Naive thymus-derived CD4-positive, alpha-beta T cell (primary cell): ENCODE measurements around the gene PER1. TPM values are rescaled to one million over a fixed set of nuclear protein-coding genes. Genes with fewer than 3 reads are reported as not detected.

ENCODE experiments used
- ATAC-seq: fragments of 150-1000 bp; cut with Tn5 transposase; 2 replicates; pipeline ENCODE4 v1.10.0; 2021; ENCODE audit warnings: mild to moderate bottlenecking, moderate library complexity
- CTCF ChIA-PET: fragments of 350-600 bp; sonication (Branson Sonifier 250); formaldehyde crosslinking; loops from one replicate; lab custom pipeline; 2021; ENCODE audit warnings: antibody characterized with exemption; lab: Charles Lee
- POLR2A ChIA-PET: fragments of 350-600 bp; sonication (Branson Sonifier 250); formaldehyde crosslinking; loops from one replicate; lab custom pipeline; 2021; ENCODE audit warnings: antibody characterized with exemption, inconsistent platforms; lab: Charles Lee
- DNase-seq, 9 donors: peaks; one replicate each; pipeline versions ENCODE4 v3.0.0 to v3.0.0-alpha.2; 2020 to 2022; ENCODE audit warnings: mixed read lengths in 1 of 9
- H3K27ac ChIP-seq: one replicate; pipeline ENCODE4 v1.7.0; 2013; ENCODE audit warnings: mild to moderate bottlenecking, low read depth, low read length, moderate library complexity
- H3K27me3 ChIP-seq, 2 donors: one replicate each; pipeline ENCODE4 v1.7.0; 2013; ENCODE audit warnings: low read length in 2 of 2, mild to moderate bottlenecking in 2 of 2, moderate library complexity in 2 of 2; ENCODE audit not compliant: control insufficient read depth in 2 of 2, insufficient read depth in 2 of 2
- H3K36me3 ChIP-seq, 3 experiments: 1 replicate in 2 of 3; 2 replicates in 1 of 3; pipeline ENCODE4 v1.7.0; 2013; ENCODE audit warnings: low read length in 3 of 3, mild to moderate bottlenecking in 3 of 3, moderate library complexity in 1 of 3; ENCODE audit not compliant: insufficient read depth in 3 of 3, control insufficient read depth in 2 of 3
- H3K4me1 ChIP-seq, 2 donors: one replicate each; pipeline ENCODE4 v1.7.0; 2013; ENCODE audit warnings: low read length in 2 of 2, mild to moderate bottlenecking in 2 of 2, moderate library complexity in 1 of 2; ENCODE audit not compliant: control insufficient read depth in 2 of 2, insufficient read depth in 2 of 2
- H3K4me3 ChIP-seq: 2 replicates; pipeline ENCODE4 v1.7.0; 2013; ENCODE audit warnings: mild to moderate bottlenecking, low read length
- H3K9me3 ChIP-seq, 3 experiments: 1 replicate in 2 of 3; 2 replicates in 1 of 3; pipeline ENCODE4 v1.7.0; 2013; ENCODE audit warnings: low read length in 3 of 3; ENCODE audit not compliant: control insufficient read depth in 2 of 3
- H3K27ac Mint-ChIP-seq, 9 donors: one replicate each; pipeline ENCODE4 v1.8.0; 2020 to 2022; ENCODE audit warnings: mixed read lengths in 9 of 9, mild to moderate bottlenecking in 8 of 9, moderate library complexity in 5 of 9, inconsistent platforms in 2 of 9
- H3K27me3 Mint-ChIP-seq, 5 donors: one replicate each; pipeline ENCODE4 v1.8.0; 2021 to 2022; ENCODE audit warnings: mixed read lengths in 5 of 5, mild to moderate bottlenecking in 1 of 5
- H3K36me3 Mint-ChIP-seq, 5 donors: one replicate each; pipeline ENCODE4 v1.8.0; 2020 to 2022; ENCODE audit warnings: mixed read lengths in 5 of 5, mild to moderate bottlenecking in 3 of 5, inconsistent platforms in 1 of 5
- H3K4me1 Mint-ChIP-seq, 7 donors: one replicate each; pipeline ENCODE4 v1.8.0; 2020 to 2022; ENCODE audit warnings: mixed read lengths in 7 of 7, mild to moderate bottlenecking in 3 of 7, inconsistent platforms in 1 of 7
- H3K4me3 Mint-ChIP-seq, 10 donors: one replicate each; pipeline ENCODE4 v1.8.0; 2020 to 2022; ENCODE audit warnings: mild to moderate bottlenecking in 10 of 10, mixed read lengths in 10 of 10, moderate library complexity in 6 of 10, inconsistent platforms in 2 of 10
- H3K9me3 Mint-ChIP-seq, 11 donors: one replicate each; pipeline ENCODE4 v1.8.0; 2020 to 2022; ENCODE audit warnings: mixed read lengths in 11 of 11, mild to moderate bottlenecking in 4 of 11, inconsistent platforms in 1 of 11, moderate library complexity in 1 of 11
- intact Hi-C, 2 donors: fragments of 100-400 bp; cut with micrococcal nuclease; formaldehyde crosslinking; loops; one replicate each; pipeline ENCODE4 v1.15.1; 2023
- polyA plus RNA-seq, 2 donors: library from polyadenylated mRNA; unstranded; fragments of 300-500 nt; fragmentation: Illumina TruSeq; gene quantifications; one replicate each; pipeline ENCODE4 v1.2.3, GENCODE V29; 2021
- total RNA-seq, 6 experiments: library from RNA in 5 of 6; stranded (reverse) in 5 of 6; gene quantifications; 1 replicate in 5 of 6; 2 replicates in 1 of 6; pipeline ENCODE4 v1.2.3 and lab custom pipeline; 2021 to 2026

Gene PER1
- total and polyA plus RNA-seq, 7 experiments from 2014 or later, result 7.9 to 1,786 (median 80.1) TPM

DNA sequence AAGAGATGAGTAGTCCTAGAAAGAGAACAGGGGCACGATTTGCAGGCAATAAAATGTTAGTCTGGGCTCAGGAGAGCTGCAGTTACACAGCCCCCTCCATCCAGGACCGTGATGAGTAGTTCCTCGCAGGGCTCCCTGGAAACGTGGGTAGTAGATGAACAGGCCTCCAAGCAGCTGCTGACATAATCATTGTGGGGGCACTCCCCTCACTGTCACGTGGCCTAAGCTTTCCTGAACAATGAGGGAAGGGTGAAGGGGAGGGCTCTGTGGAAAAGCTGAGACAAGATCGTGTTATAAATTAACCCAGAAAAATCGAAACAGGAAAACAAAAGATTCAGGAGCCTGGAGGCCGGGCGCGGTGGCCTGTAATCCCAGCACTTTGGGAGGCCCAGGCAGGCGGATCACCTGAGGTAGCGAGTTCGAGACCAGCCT lies 1.3 kb upstream of the PER1 start:
- Mint-ChIP-seq H3K4me3 (peak overlapping the region in 5 of 10 donors; percentile 80 to 95 (median 92)), H3K36me3 (peaks cover 0 to 9% (median 5%) of the 10 kb centered on the region in 5 donors), H3K4me1 (peaks cover 4 to 64% (median 47%) of the 10 kb centered on the region in 7 donors), H3K27ac (peak overlapping the region in 1 of 9 donors; percentile 96), H3K27me3 (no peaks in the 10 kb centered on the region), H3K9me3 (peaks cover 0 to 13% (median 0%) of the 10 kb centered on the region in 11 donors)
- no peak for ATAC-seq
- no peaks in the 10 kb centered on the region for H3K27me3 ChIP-seq
- intact Hi-C loops, result loop anchor here (5.0 to 10.0 kb wide), 3 partner anchors 579 to 919 kb away; partner anchors contain the start of genes CD68 (in 1 of the 2), DVL2 (in 1 of the 2) and PHF23 (in 1 of the 2)
- peaks cover 10 to 26% (median 16%) of the 10 kb centered on the region in 3 experiments for H3K36me3 ChIP-seq
- ChIA-PET CTCF (interaction anchor here (0.6 to 1.0 kb wide), 2 partner anchors 15 to 698 kb away, joined by 3 to 4 read pairs; no protein-coding TSS in a partner anchor), POLR2A (interaction anchor here (0.8 to 14.5 kb wide), 10 partner anchors 9 to 135 kb away, joined by 3 to 820 read pairs (median 10); partner anchors contain the start of genes BORCS6, CTC1, PFAS and RANGRF)
- peak in 6 of 9 donors; percentile 33 to 73 (median 43) for DNase-seq
- H3K9me3 ChIP-seq, result no peaks in the 10 kb centered on the region
- no peak overlapping the region for H3K4me3 ChIP-seq
- H3K27ac ChIP-seq, result peak overlapping the region; percentile 95
- peaks cover 59 to 64% of the 10 kb centered on the region in 2 donors for H3K4me1 ChIP-seq

DNA sequence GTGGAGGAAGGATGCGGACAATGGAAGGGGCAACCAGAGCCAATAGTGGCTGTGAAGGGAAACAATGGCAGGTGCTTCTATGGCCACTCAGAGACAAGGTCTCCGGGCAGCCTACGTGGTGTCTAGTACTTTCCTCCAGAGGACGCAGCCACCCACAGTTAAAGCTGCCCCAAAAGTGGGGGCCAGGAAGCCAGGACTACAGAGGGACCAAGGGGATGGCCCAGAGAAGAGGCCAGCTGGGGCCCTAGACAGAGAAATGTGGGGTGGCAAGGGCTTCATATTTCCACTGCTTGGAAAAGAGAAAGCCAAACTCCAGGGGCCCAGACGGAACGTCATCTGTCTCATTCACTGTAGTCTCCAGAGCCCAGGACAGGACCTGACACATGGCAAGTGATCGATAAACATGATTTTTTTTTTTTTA lies 837 bp upstream of the PER1 start:
- Mint-ChIP-seq H3K36me3 (peaks cover 0 to 11% (median 6%) of the 10 kb centered on the region in 5 donors), H3K4me1 (peaks cover 0 to 64% (median 45%) of the 10 kb centered on the region in 7 donors), H3K27me3 (no peaks in the 10 kb centered on the region), H3K9me3 (peaks cover 0 to 16% (median 0%) of the 10 kb centered on the region in 11 donors), H3K4me3 (peak overlapping the region in 5 of 10 donors; percentile 80 to 95 (median 92)), H3K27ac (peak overlapping the region in 1 of 9 donors; percentile 96)
- intact Hi-C loops, result loop anchor here (5.0 to 10.0 kb wide), 3 partner anchors 578 to 918 kb away; partner anchors contain the start of genes CD68 (in 1 of the 2), DVL2 (in 1 of the 2) and PHF23 (in 1 of the 2)
- H3K9me3 ChIP-seq, result no peaks in the 10 kb centered on the region
- no peaks in the 10 kb centered on the region for H3K27me3 ChIP-seq
- ChIA-PET POLR2A (interaction anchor here (0.8 to 14.5 kb wide), 9 partner anchors 9 to 136 kb away, joined by 3 to 820 read pairs (median 12); partner anchors contain the start of genes BORCS6, CTC1, PFAS and RANGRF), CTCF (interaction anchor here (0.6 kb wide), 1 partner anchor 697 kb away, joined by 3 read pairs; no protein-coding TSS in a partner anchor)
- peaks cover 11 to 31% (median 21%) of the 10 kb centered on the region in 3 experiments for H3K36me3 ChIP-seq
- peaks cover 56 to 59% of the 10 kb centered on the region in 2 donors for H3K4me1 ChIP-seq
- DNase-seq (peak in 4 of 9 donors; percentile 24 to 34 (median 29)), ATAC-seq (no peak)
- H3K27ac ChIP-seq, result peak overlapping the region; percentile 95
- H3K4me3 ChIP-seq, result peak overlapping the region; percentile 80

DNA sequence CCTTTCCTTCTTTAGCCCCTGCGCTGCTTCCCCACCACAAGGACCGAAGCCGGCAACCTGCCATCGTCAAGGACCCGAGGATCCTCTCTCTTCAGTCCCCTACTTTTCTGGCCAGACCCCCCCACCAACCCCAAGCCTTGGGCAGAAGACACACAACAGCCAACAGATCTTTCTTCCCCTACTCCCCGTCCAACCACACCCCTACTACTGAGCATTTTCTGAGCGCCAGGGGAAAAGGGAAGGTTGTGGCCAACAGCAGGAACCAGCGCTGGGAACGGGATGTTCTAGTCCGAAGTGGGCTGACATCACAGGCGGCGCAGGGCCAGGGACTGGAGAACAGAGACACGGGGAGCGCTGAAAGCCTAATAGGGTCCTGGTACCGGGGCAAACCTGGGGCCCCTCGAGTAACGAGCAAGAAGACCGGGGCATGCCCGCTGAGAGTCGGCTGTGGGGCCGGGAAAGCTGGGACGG lies 528 bp downstream of the PER1 start:
- Mint-ChIP-seq H3K27ac (peak overlapping the region in 2 of 9 donors; percentile 96 to 99), H3K4me1 (peaks cover 0 to 66% (median 45%) of the 10 kb centered on the region in 7 donors), H3K9me3 (peaks cover 0 to 17% (median 0%) of the 10 kb centered on the region in 11 donors), H3K4me3 (peak overlapping the region in 5 of 10 donors; percentile 86 to 95 (median 92)), H3K36me3 (peaks cover 0 to 22% (median 11%) of the 10 kb centered on the region in 5 donors), H3K27me3 (no peaks in the 10 kb centered on the region)
- DNase-seq (peak in 5 of 9 donors; percentile 53 to 62 (median 56)), ATAC-seq (no peak)
- Histone ChIP-seq H3K36me3 (peaks cover 24 to 44% (median 34%) of the 10 kb centered on the region in 3 experiments), H3K4me1 (peaks cover 50 to 53% of the 10 kb centered on the region in 2 donors), H3K27ac (peak overlapping the region; percentile 95), H3K9me3 (no peaks in the 10 kb centered on the region), H3K27me3 (no peaks in the 10 kb centered on the region), H3K4me3 (peak overlapping the region; percentile 80)
- CTCF ChIA-PET, result interaction anchor here (0.5 to 1.7 kb wide), 4 partner anchors 12 to 63 kb away, joined by 3 to 11 read pairs (median 3); no protein-coding TSS in a partner anchor
- intact Hi-C loops, result loop anchor here (1.0 to 10.0 kb wide), 6 partner anchors 12 to 917 kb away; partner anchors contain the start of genes CD68 (in 1 of the 2), DVL2 (in 1 of the 2) and PHF23 (in 1 of the 2)
- POLR2A ChIA-PET, result interaction anchor here (0.8 to 14.5 kb wide), 9 partner anchors 10 to 137 kb away, joined by 3 to 820 read pairs (median 4); partner anchors contain the start of genes BORCS6, CTC1, PFAS and RANGRF

DNA sequence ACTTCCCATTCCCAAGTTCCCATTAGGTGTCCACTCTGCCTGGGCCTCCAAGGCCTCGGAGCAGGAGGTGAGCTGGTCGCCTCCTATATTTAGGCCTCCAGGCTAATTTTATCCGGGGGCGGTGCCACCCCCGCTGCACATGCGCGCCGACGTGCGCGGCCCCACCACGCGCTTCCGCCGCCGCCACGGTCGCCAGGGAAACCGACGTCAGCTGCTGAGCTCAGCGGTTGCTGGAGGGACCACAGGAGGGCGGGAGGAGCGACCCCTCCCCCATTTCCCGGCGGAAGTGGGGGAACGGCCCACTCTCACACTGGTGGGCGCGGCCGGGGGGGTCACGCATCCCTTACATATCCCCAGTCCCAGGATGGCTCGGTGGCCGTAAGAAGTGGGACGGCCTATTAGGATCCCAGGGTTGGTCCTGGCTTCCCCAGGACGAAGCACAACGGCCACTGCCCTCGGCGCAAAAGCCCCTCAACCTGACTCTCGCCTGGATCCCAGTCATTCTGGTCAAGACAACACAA lies 1.0 kb downstream of the PER1 start:
- intact Hi-C loops, result loop anchor here (1.0 to 10.0 kb wide), 6 partner anchors 12 to 916 kb away; partner anchors contain the start of genes CD68 (in 1 of the 2), DVL2 (in 1 of the 2) and PHF23 (in 1 of the 2)
- peaks cover 29 to 49% (median 36%) of the 10 kb centered on the region in 3 experiments for H3K36me3 ChIP-seq

DNA sequence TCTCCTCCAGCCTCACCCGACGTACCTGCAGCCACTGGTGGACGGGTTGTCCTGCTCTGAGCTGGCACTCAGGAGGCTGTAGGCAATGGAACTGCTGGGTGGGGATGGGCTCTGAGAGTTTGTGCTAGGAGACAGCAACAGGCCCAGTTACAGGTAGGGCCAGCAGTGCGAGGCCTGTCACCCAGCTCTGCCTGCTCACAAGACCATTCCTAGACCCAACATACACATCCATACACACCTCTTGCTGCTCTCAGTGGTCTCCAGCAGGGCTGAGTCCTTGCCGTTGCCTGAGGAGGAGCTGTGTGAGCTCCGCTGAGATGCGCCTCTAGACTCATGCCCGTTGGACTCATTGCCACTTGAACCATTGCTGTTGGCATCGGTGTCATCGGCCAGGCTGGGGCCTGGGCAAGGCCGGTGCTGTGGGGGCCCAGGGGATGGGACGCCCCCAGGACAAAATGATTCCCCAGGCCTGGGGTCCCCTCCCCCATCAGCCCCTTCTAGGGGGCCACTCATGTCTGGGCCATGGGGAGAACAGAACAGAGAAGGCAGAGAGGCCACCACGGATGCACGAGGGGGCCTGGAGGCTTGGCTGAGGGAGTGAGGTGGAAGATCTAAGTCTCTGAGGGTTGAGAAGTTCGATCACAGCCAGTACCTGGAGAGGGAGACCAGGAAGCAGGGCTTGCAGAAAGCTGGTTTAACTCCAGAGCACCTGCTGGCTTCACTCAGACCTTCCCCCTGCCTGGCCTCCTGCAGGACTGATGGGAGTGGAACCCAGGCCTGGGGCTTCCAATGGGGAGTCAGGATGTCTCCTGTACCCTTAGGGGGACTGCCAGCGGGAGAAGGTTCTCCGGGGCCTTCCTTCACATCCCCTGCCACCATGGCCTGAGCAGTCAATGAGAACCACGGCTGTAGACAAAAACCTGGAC lies 1.7 kb downstream of the PER1 start:
- CTCF ChIA-PET, result interaction anchor here (0.7 to 1.7 kb wide), 4 partner anchors 10 to 37 kb away, joined by 3 to 11 read pairs (median 3); no protein-coding TSS in a partner anchor
- H3K4me3 ChIP-seq, result peak overlapping the region; percentile 40
- intact Hi-C loops, result loop anchor here (1.0 to 10.0 kb wide), 6 partner anchors 11 to 916 kb away; partner anchors contain the start of genes CD68 (in 1 of the 2), DVL2 (in 1 of the 2) and PHF23 (in 1 of the 2)
- peaks cover 30 to 52% (median 41%) of the 10 kb centered on the region in 3 experiments for H3K36me3 ChIP-seq
- H3K27ac ChIP-seq, result peak overlapping the region; percentile 95
- H3K9me3 ChIP-seq, result no peaks in the 10 kb centered on the region
- peaks cover 44 to 52% of the 10 kb centered on the region in 2 donors for H3K4me1 ChIP-seq
- Mint-ChIP-seq H3K36me3 (peaks cover 4 to 34% (median 16%) of the 10 kb centered on the region in 5 donors), H3K9me3 (peaks cover 0 to 25% (median 0%) of the 10 kb centered on the region in 11 donors), H3K4me1 (peaks cover 0 to 66% (median 44%) of the 10 kb centered on the region in 7 donors), H3K4me3 (peak overlapping the region in 6 of 10 donors; percentile 64 to 95 (median 91)), H3K27me3 (no peaks in the 10 kb centered on the region), H3K27ac (peak overlapping the region in 3 of 9 donors; percentile 11 to 99 (median 96))
- POLR2A ChIA-PET, result interaction anchor here (0.6 to 14.5 kb wide), 15 partner anchors 11 to 303 kb away, joined by 3 to 820 read pairs (median 4); partner anchors contain the start of genes BORCS6, CTC1, PFAS and RANGRF
- no peaks in the 10 kb centered on the region for H3K27me3 ChIP-seq
- no peak for ATAC-seq
- DNase-seq, result no peak

More for the DNA sequence above, 1.0 kb downstream of the PER1 start:
- Mint-ChIP-seq H3K4me1 (peaks cover 0 to 68% (median 45%) of the 10 kb centered on the region in 7 donors), H3K27ac (peak overlapping the region in 2 of 9 donors; percentile 96 to 99), H3K9me3 (peaks cover 0 to 22% (median 0%) of the 10 kb centered on the region in 11 donors), H3K27me3 (no peaks in the 10 kb centered on the region), H3K4me3 (peak overlapping the region in 6 of 10 donors; percentile 64 to 95 (median 91)), H3K36me3 (peaks cover 1 to 27% (median 13%) of the 10 kb centered on the region in 5 donors)
- Histone ChIP-seq H3K9me3 (no peaks in the 10 kb centered on the region), H3K4me3 (peak overlapping the region; percentile 80), H3K4me1 (peaks cover 50 to 53% of the 10 kb centered on the region in 2 donors), H3K27me3 (no peaks in the 10 kb centered on the region), H3K27ac (peak overlapping the region; percentile 95)
- ChIA-PET CTCF (interaction anchor here (1.0 to 1.7 kb wide), 3 partner anchors 11 to 36 kb away, joined by 3 to 11 read pairs (median 3); no protein-coding TSS in a partner anchor), POLR2A (interaction anchor here (0.6 to 14.5 kb wide), 13 partner anchors 12 to 304 kb away, joined by 3 to 820 read pairs (median 4); partner anchors contain the start of genes BORCS6, CTC1, PFAS and RANGRF)
- peak; percentile 67 for ATAC-seq
- peak; percentile 89 to 96 (median 93) for DNase-seq
